ENCODE results near the gene L3MBTL3. TPM values are rescaled to one million over a fixed set of nuclear protein-coding genes. Genes with fewer than 3 reads are reported as not detected.

Gene L3MBTL3
- total RNA-seq: 3.7 and 4.7 TPM in 2 replicates

GRCh38 chr6:130018292-130018743 is at the start of gene L3MBTL3:
TSS of gene L3MBTL3 (plus strand) at chr6:130018581. CDS start at chr6:130042700, 24,119 bp downstream.

Other genes starting within 250 kb of the L3MBTL3 start
- gene TMEM244, start 157.3 kb upstream of the L3MBTL3 start, total RNA-seq: not detected in 2 replicates
- gene SAMD3, start 204.4 kb downstream of the L3MBTL3 start, total RNA-seq: 0.25 and 0.33 TPM in 2 replicates